Stimulated activated naive CD8-positive, alpha-beta T cell treated with anti-CD3 and anti-CD28 coated beads, Interleukin-15, amount 100 ng/mL, for 72 hours (primary cell): ENCODE measurements around the gene KLK8.

Source experiments
- ATAC-seq: fragments of 150-1000 bp; cut with Tn5 transposase; 2 replicates; pipeline ENCODE4 v1.10.0; 2021; ENCODE audit warnings: mild to moderate bottlenecking, moderate library complexity
- DNase-seq, 2 donors: peaks; one replicate each; pipeline ENCODE4 v3.0.0; 2021 to 2022
- H3K27ac Mint-ChIP-seq, 2 donors: one replicate each; pipeline ENCODE4 v1.8.0; 2022; ENCODE audit warnings: mild to moderate bottlenecking in 2 of 2, mixed read lengths in 2 of 2, moderate library complexity in 2 of 2
- H3K27me3 Mint-ChIP-seq: one replicate; pipeline ENCODE4 v1.8.0; 2022; ENCODE audit warnings: mixed read lengths
- H3K4me1 Mint-ChIP-seq: one replicate; pipeline ENCODE4 v1.8.0; 2022; ENCODE audit warnings: mild to moderate bottlenecking, mixed read lengths
- H3K4me3 Mint-ChIP-seq, 2 donors: one replicate each; pipeline ENCODE4 v1.8.0; 2022; ENCODE audit warnings: mild to moderate bottlenecking in 2 of 2, mixed read lengths in 2 of 2, moderate library complexity in 1 of 2
- H3K9me3 Mint-ChIP-seq, 2 donors: one replicate each; pipeline ENCODE4 v1.8.0; 2022; ENCODE audit warnings: mixed read lengths in 2 of 2

The KLK8 gene

DNA sequence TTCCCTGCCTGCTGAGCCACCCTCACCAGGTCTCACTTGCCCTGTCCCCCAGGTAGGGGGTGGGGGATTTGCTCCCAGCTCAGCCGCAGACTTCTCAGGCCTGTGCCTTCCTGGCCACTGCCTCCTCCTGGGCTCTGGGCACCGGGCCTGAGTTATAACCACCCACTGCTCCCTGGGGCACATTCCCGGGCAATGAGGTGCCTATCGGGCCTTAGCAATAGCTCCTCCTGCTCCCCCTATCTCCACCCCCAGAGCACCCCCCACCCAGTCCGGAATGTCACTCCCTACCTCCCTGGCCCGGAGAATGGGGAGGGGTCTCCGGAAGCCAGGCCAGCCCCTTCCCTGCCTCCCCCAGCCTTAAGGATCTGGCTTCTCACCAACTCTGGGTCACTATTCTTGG lies 48.5 kb downstream of the KLK8 start, which contains the start of gene KLK5:
Gene KLK5 (minus strand): TSS at position 129 of the 400 bp plus-strand sequence. CDS start 381 bp downstream, outside the sequence.
- Mint-ChIP-seq H3K4me3 (no peak within 1 kb of the TSS), H3K9me3 (no peaks in the 10 kb centered on the region), H3K27me3 (peaks cover 40% of the 10 kb centered on the region), H3K4me1 (no peaks in the 10 kb centered on the region), H3K27ac (peak within 1 kb of the TSS in 1 of 2 donors; percentile 28)
- no peak for DNase-seq
- no peak for ATAC-seq

DNA sequence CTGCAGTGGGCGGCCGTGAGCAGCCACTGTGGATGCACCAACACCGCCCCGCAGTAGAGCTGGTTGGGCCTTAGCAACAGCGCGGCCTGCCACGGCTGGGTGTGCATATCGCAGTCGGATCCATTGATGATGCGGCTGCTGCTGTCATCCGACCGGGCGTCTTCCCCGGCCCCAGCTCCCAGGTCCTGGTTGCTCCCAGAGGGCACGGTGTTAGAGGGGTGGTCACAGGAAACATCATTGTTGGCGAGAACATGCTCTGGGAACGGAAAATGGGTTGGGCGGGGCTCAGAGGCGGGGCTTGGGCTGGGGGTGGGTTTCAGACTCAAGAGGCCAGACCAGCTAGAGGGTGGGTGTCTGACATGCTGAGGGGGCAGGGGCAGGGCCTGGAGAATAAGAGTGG lies 51.5 kb downstream of the KLK8 start:
- Mint-ChIP-seq H3K27me3 (peaks cover 42% of the 10 kb centered on the region), H3K9me3 (no peaks in the 10 kb centered on the region), H3K27ac (no peak overlapping the region), H3K4me1 (no peaks in the 10 kb centered on the region), H3K4me3 (no peak overlapping the region)
- no peak for ATAC-seq
- no peak for DNase-seq

DNA sequence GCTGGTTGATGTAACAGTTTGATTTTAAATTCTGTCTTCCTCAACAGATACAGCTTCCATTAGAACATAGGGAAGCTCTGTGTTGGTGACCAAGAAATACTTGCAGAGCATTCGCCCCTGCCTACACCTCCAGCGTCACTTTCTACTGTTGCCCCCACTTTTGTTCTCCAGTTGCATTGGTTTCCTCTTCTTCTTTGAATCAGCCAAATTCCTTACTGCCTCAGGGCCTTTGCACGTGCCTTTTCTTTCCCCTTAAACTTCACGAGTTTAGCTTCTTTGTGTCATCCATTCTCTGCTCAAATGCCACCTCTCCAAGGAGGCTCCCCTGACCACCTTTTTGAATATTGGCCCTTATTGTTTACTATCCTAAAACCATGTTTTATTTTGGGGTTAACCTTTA lies 54.3 kb downstream of the KLK8 start:
- no peaks in the 10 kb centered on the region for H3K4me1 Mint-ChIP-seq

More for the DNA sequence above, 54.3 kb downstream of the KLK8 start:
- H3K27me3 Mint-ChIP-seq, result peaks cover 41% of the 10 kb centered on the region
- no peaks in the 10 kb centered on the region for H3K9me3 Mint-ChIP-seq
- DNase-seq (no peak), ATAC-seq (no peak)
- H3K4me3 Mint-ChIP-seq, result no peak overlapping the region
- no peak overlapping the region for H3K27ac Mint-ChIP-seq
